ENCODE measurements around the gene RAB40AL.

The RAB40AL gene

DNA sequence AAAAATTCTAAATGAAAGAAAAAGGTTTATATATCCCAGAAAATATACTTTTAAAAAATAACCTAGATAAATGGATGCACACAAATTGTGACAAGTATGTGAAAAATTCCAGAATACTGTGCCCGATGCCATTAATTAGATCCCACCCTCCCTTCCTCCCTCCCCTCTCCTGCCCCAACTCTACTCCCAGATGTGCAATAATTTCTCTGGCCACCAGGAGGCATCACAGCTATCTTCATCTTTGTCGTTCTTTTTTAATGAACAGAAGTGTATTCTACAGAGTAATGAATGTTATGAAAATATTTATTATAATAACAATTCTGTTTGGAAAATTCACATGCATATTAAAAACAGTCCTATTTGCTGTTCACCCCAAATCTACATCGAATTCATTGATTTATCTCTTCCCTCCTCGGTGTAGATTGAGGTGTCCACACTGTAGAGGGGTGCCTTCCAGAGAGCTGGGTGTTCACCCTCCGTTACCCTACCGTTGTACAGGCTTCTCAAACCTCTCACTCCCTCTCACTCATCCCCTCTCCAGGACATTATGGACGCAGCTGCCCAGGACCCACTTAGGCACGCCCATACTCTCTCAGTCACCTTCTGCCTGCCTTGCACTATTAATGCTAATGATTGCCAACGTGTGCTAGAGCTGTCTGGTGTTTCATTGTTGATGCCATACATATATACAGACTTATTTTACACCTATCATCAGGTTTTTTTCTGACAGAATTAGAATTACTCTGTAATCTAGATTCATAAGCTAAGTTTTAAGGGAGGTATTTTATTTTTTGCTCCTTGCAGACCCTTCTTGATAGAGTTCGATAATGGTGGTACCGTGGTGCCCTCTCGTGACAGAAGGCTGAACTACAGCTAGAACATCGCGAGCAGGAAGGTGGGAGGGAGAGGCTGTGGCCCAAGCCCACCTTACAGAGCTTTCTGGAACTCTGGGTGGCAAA lies 14.1 kb downstream of the RAB40AL start:
- DNase-seq (ENCODE audit: extremely low read depth, low read depth): no peak
- TF ChIP-seq, protein P1, sequence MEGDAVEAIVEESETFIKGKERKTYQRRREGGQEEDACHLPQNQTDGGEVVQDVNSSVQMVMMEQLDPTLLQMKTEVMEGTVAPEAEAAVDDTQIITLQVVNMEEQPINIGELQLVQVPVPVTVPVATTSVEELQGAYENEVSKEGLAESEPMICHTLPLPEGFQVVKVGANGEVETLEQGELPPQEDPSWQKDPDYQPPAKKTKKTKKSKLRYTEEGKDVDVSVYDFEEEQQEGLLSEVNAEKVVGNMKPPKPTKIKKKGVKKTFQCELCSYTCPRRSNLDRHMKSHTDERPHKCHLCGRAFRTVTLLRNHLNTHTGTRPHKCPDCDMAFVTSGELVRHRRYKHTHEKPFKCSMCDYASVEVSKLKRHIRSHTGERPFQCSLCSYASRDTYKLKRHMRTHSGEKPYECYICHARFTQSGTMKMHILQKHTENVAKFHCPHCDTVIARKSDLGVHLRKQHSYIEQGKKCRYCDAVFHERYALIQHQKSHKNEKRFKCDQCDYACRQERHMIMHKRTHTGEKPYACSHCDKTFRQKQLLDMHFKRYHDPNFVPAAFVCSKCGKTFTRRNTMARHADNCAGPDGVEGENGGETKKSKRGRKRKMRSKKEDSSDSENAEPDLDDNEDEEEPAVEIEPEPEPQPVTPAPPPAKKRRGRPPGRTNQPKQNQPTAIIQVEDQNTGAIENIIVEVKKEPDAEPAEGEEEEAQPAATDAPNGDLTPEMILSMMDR (IDR thresholded peaks at IDR 0.05; ENCODE audit: low read depth, low read length): peak; percentile 68

DNA sequence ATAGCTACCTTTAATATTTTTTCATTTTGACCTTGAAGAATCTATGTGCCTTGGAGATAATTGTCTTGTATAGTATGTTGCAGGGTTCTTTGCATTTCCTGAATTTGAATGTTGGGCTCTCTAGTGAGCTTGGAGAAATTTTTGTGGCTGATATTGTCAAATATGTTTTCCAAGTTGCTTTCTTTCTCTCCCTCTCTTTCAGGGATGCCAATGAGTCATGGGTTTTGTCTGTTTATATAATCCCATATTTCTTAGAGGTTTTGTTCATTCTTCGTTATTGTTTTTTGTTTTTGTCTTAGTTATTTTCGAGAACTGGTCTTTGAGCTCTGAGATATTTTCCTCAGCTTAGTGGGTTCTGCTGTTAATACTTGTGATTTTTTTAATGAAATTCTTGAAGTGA lies 20.7 kb downstream of the RAB40AL start:
- TF ChIP-seq, protein P1 (IDR thresholded peaks at IDR 0.05; ENCODE audit: low read depth, low read length): no peak

DNA sequence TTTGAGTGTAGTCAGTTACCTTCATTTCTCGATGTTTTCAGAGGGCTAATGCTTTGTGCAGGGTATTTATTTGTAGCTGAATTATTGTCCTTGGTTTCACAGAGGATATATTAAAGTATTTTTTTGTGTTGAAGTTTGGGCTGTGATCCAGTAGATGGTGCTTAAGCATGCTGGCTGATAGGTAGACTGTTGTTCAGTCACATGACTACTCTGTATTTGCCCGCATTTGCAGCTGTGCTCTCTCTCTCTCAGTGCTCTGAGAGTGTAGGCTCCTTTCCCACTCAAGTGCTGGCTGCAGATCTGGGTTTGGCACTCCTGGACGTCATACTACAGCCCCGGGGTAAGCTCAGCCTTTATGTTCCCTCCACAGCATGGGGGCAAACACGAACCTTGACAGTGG lies 21.7 kb downstream of the RAB40AL start:
- TF ChIP-seq, protein P1 (IDR thresholded peaks at IDR 0.05; ENCODE audit: low read depth, low read length): no peak
- DNase-seq (ENCODE audit: extremely low read depth, low read depth): no peak

More for the DNA sequence above, 20.7 kb downstream of the RAB40AL start:
- DNase-seq (ENCODE audit: extremely low read depth, low read depth): no peak

DNA sequence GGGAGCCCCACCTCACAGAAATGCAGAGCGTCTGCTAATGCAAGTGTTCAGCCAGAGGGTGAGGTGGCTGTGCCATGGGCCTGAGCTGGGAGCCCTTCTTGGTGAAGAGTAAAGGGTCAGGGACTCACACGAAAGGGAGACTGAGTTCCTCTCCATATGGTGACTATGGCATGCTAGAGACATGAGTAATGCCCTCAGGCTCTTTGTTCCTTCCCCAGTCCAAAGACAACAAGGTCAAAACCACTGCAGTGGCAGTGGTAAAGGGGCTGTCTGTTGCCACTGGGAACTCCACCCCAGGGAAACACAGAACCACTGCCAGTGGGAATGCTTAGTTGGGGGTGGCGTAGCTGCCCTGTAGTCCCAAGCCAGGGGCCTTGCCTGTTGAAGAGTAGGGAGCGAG lies 22.4 kb downstream of the RAB40AL start:
- DNase-seq (ENCODE audit: extremely low read depth, low read depth): no peak
- TF ChIP-seq, protein P1 (IDR thresholded peaks at IDR 0.05; ENCODE audit: low read depth, low read length): no peak

DNA sequence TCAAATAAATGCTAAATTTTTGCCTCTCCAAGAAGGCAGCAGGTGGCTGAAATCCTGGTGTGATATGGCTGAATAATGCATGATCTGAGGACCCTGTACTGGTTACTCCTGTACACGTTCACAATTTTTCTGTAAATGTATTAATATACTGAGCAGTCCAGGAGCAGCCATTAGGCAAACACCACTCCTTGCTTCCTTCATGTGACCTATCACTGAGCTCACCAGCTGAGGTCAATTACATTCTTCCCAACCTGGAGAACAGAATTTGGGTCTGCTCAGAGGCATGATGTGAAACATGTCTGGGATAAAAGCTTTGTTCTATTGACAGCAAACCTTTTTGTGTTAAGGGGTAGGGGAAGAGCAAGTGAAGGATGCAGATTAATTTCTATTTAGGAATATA lies 26.9 kb downstream of the RAB40AL start:
- TF ChIP-seq, protein P1 (IDR thresholded peaks at IDR 0.05; ENCODE audit: low read depth, low read length): no peak
- DNase-seq (ENCODE audit: extremely low read depth, low read depth): no peak

DNA sequence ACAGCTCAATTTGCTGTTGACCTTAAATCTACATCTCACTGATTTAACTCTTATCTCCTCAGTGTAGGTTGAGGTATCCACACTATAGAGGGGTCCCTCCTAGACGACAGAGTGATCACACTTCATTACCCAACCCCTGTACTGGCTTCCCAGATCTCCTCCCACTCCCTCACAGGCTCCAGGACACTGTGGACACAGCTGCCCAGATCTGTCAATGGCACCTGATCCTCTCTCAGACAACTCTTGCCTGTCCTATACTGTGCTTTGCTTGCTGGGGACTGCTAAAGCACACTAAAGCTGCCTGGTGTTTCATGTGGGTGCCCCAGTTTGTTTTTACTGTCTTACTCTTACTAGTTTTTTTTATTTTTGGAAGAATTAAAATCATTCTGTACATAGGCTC lies 27.9 kb downstream of the RAB40AL start:
- TF ChIP-seq, protein P1 (IDR thresholded peaks at IDR 0.05; ENCODE audit: low read depth, low read length): no peak
- DNase-seq (ENCODE audit: extremely low read depth, low read depth): no peak

DNA sequence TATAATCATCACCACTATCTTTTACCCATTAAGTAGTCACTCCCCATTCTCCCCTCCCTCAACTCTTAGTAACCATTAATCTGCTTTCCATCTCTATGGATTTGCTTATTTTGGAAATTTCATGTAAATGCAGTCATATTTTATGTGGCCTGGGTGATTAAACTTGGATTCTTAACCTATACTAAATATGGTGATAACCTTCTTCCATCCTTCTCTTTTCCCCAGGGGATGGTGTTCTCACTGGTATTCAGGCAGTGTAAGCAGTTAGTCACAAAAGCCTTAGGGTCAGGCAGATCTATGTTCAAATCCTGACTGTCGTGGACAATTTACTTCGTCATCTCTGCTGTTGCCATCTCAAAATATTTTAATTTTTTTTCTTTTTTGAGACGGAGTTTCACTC lies 29.6 kb downstream of the RAB40AL start:
- TF ChIP-seq, protein P1 (IDR thresholded peaks at IDR 0.05; ENCODE audit: low read depth, low read length): no peak
- no peak for DNase-seq (ENCODE audit: extremely low read depth, low read depth)

Data from AG09319 (cell line).